K562 (cell line): Measurements from ENCODE around the gene IDH2. TPM values are rescaled to one million over a fixed set of nuclear protein-coding genes. Genes with fewer than 3 reads are reported as not detected.

Source experiments
- ATAC-seq: fragments of 200-7000 bp; cut with Tn5 transposase; 3 replicates; pipeline ENCODE4 v1.9.1; 2020; ENCODE audit warnings: moderate library complexity
- BruUV-seq: library from RNA; stranded (reverse); fragments of 400-500 nt; replicated peaks from 2 replicates; lab custom pipeline; 2021; lab: Mats Ljungman, UMichigan
- CTCF ChIA-PET: fragments of 300-600 bp; formaldehyde crosslinking; extraction: SDS; loops from one replicate; lab custom pipeline; 2021; ENCODE audit warnings: low intra/inter-chr PET ratio; lab: Yijun Ruan, JAX
- POLR2A ChIA-PET: fragments of 300-600, 350-650 bp; sonication (Branson Sonifier 250); formaldehyde crosslinking; extraction: SDS; loops from one replicate; lab custom pipeline; 2021; ENCODE audit warnings: antibody characterized with exemption, inconsistent platforms; lab: Yijun Ruan, JAX
- DNase-seq, 4 experiments: peaks; one replicate each; pipeline versions ENCODE4 v3.0.0 to v3.0.0-alpha.2; 2011 to 2018; ENCODE audit warnings: low spot score in 3 of 4, mixed read lengths in 3 of 4; ENCODE audit errors: extremely low read depth in 1 of 4
- FAIRE-seq: peaks from 2 replicates; lab custom pipeline; 2011; peaks lifted over from hg19 to GRCh38; lab: Jason Lieb, UNC
- H2AFZ ChIP-seq: 2 replicates; pipeline ENCODE4 v1.6.0; 2011; ENCODE audit warnings: low read depth, low read length, control low read depth, inconsistent platforms
- H3K27ac ChIP-seq: fragments of 200-600 bp; 3 replicates; pipeline ENCODE4 v1.8.0; 2011; ENCODE audit warnings: low read depth, mild to moderate bottlenecking, control low read depth, inconsistent platforms, low read length, moderate library complexity, mixed read lengths; ENCODE audit errors: extremely low read depth
- H3K27me3 ChIP-seq, 2 experiments: fragments of 300-600 bp in 1 of 2; 2 replicates in 1 of 2; 3 replicates in 1 of 2; pipeline versions ENCODE4 v1.6.0 to v1.8.0; 2011; ENCODE audit warnings: inconsistent platforms in 2 of 2, low read length in 2 of 2, mild to moderate bottlenecking in 1 of 2, mixed read lengths in 1 of 2, moderate library complexity in 1 of 2; ENCODE audit not compliant: control insufficient read depth in 2 of 2, insufficient read depth in 2 of 2
- H3K36me3 ChIP-seq: fragments of 300-600 bp; 3 replicates; pipeline ENCODE4 v1.8.0; 2011; ENCODE audit warnings: mild to moderate bottlenecking, low read length, inconsistent platforms; ENCODE audit not compliant: control insufficient read depth, insufficient read depth
- H3K4me1 ChIP-seq, 2 experiments: fragments of 200-600 bp in 1 of 2; replicated peaks in 1 of 2; 2 replicates in 1 of 2; 3 replicates in 1 of 2; pipeline versions ENCODE4 v1.5.1 to v1.8.0; 2011; ENCODE audit warnings: inconsistent platforms in 2 of 2, low read length in 2 of 2, mild to moderate bottlenecking in 1 of 2, mixed read lengths in 1 of 2, moderate library complexity in 1 of 2; ENCODE audit not compliant: control insufficient read depth in 2 of 2, insufficient read depth in 2 of 2
- H3K4me2 ChIP-seq: 2 replicates; pipeline ENCODE4 v1.6.1; 2011; ENCODE audit warnings: low read length, control low read depth, inconsistent platforms, mixed read lengths; ENCODE audit not compliant: insufficient read depth
- H3K4me3 ChIP-seq: fragments of 200-600 bp; sonication (generic), shearing (Covaris generic); 2 replicates; pipeline ENCODE4 v1.5.1; 2016; ENCODE audit warnings: control low read depth, inconsistent platforms
- H3K79me2 ChIP-seq: fragments of 200-600 bp; 3 replicates; pipeline ENCODE4 v1.8.0; 2011; ENCODE audit warnings: low read length, inconsistent platforms; ENCODE audit not compliant: control insufficient read depth, insufficient read depth
- H3K9ac ChIP-seq, 2 experiments: 2 replicates each; pipeline versions ENCODE4 v1.6.0 to v1.6.1; 2011; ENCODE audit warnings: low read depth in 2 of 2, low read length in 2 of 2, control low read depth in 1 of 2, inconsistent platforms in 1 of 2, mild to moderate bottlenecking in 1 of 2, mixed read lengths in 1 of 2; ENCODE audit not compliant: insufficient read depth in 1 of 2
- H3K9me1 ChIP-seq: one replicate; pipeline ENCODE4 v1.6.0; 2011; ENCODE audit warnings: inconsistent platforms, mild to moderate bottlenecking, low read length, moderate library complexity; ENCODE audit not compliant: control insufficient read depth, insufficient read depth
- H3K9me3 ChIP-seq: replicated peaks from 2 replicates; pipeline ENCODE4 v1.5.1; 2011; ENCODE audit warnings: low read depth, low read length, inconsistent platforms; ENCODE audit not compliant: control insufficient read depth, insufficient read depth
- H4K20me1 ChIP-seq: replicated peaks from 2 replicates; pipeline ENCODE4 v1.6.1; 2011; ENCODE audit warnings: low read length, inconsistent platforms, mixed read lengths; ENCODE audit not compliant: control insufficient read depth, insufficient read depth
- C11orf30 ChIP-seq: fragments of 450-650 bp; IDR thresholded peaks from 2 replicates; pipeline ENCODE4 v1.6.1; 2016; ENCODE audit warnings: low read depth, mild to moderate bottlenecking
- CXXC5 ChIP-seq: fragments of 250-450 bp; sonication (Bioruptor Pico); IDR thresholded peaks from 2 replicates; pipeline ENCODE4 v1.8.0; 2022; ENCODE audit warnings: inconsistent platforms, mild to moderate bottlenecking, moderate library complexity
- LCOR ChIP-seq: sonication (generic); formaldehyde crosslinking; IDR thresholded peaks from 2 replicates; pipeline ENCODE4 v1.8.0; 2022; ENCODE audit warnings: mild to moderate bottlenecking, missing genetic modification reagents
- NCOR1 ChIP-seq: fragments of 450-650 bp; IDR thresholded peaks from 2 replicates; pipeline ENCODE4 v1.6.1; 2016; ENCODE audit warnings: mild to moderate bottlenecking, moderate library complexity
- SREBF2 ChIP-seq: sonication (generic); formaldehyde crosslinking; IDR thresholded peaks from 2 replicates; pipeline ENCODE4 v1.4.0; 2020; ENCODE audit warnings: mild to moderate bottlenecking, missing genetic modification reagents
- TCF3 ChIP-seq: sonication (generic); formaldehyde crosslinking; IDR thresholded peaks from 2 replicates; pipeline ENCODE4 v1.4.0; 2020; ENCODE audit warnings: mild to moderate bottlenecking, missing genetic modification reagents
- WGBS: fragments of 100-300 bp; shearing (Covaris generic); methylation state at CpG from one replicate; pipeline ENCODE4 v1.1.6; 2016; ENCODE audit warnings: low coverage, mixed read lengths; ENCODE audit not compliant: insufficient coverage; ENCODE audit errors: missing lambda C conversion rate; 5-methylcytosine and 5-hydroxymethylcytosine counted together
- in situ Hi-C: fragments of 300-500 bp; cut with MboI; formaldehyde crosslinking; loops from 4 replicates; pipeline ENCODE4 v1.15.0; 2018; ENCODE audit warnings: inconsistent platforms, mixed read lengths
- intact Hi-C: fragments of 100-400 bp; cut with micrococcal nuclease; formaldehyde crosslinking; loops from 2 replicates; pipeline ENCODE4 v1.14.2; 2022
- polyA plus RNA-seq, 8 experiments: library from polyadenylated mRNA; depleted of rRNA in 4 of 8; stranded (reverse) in 5 of 8; unstranded in 3 of 8; fragments of >200 nt; fragmentation: Nextera tagmentation in 2 of 8; fragmentation: Illumina TruSeq in 1 of 8; extraction: Ambion mirVana in 2 of 8; extraction: Trizol in 1 of 8; gene quantifications; 2 replicates each; pipeline versions ENCODE4 v1.2.1 to v1.2.3, GENCODE V29; 2011 to 2014; ENCODE audit warnings: inconsistent platforms in 1 of 8, missing spikeins in 1 of 8
- total RNA-seq, 7 experiments: library from RNA; depleted of rRNA in 6 of 7; stranded (reverse); fragments of >200 nt in 6 of 7; fragmentation: Illumina TruSeq in 2 of 7; extraction: Trizol in 2 of 7; gene quantifications; 2 replicates each; pipeline versions ENCODE4 v1.2.1 to v1.2.3, GENCODE V29; 2011 to 2021; ENCODE audit warnings: low replicate concordance in 1 of 7
- TF ChIP-seq, protein P1 (sequence below): fragments of 150-350 bp; conservative IDR thresholded peaks from 2 replicates; pipeline ENCODE4 v1.6.1; 2014; ENCODE audit warnings: low read length

IDH2 gene
- total and polyA plus RNA-seq, 9 of the 15 experiments (the other 6 are each of a cell fraction or from before 2014, with no cell fraction given), result 0.70 to 99.9 (median 59.2) TPM

DNA sequence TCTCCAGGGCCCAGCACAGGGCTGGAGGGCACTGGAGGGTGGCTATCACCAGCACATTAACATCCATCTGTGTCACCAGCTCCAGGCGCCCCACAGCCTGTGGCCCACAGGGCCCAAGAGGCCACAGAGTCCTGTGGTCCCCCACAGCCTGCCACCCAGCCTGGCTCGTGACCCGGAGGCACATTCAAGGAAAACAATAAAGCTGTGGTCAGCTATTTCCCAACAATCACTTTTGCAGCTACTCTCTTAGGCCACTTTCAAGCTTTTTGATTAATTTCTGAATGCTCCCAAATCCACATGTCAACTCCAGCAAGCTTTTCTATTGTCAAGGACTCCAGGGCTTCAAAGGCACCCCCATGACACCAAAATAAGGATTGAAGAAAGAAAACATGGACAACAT, 16.7 kb downstream of the IDH2 start:
- peaks cover 0 to 18% of the 10 kb centered on the region in 2 experiments; a peak in 2 of 5 replicates for H3K4me1 ChIP-seq
- FAIRE-seq (no peak), DNase-seq (no peak), ATAC-seq (no peak)
- CTCF ChIA-PET, result interaction anchor here (2.9 kb wide), 1 partner anchor 187 kb away, joined by 19 read pairs; no protein-coding TSS in a partner anchor
- H3K4me3 ChIP-seq, result no peak overlapping the region
- H3K36me3 ChIP-seq, result peaks cover 42% of the 10 kb centered on the region; the same call in 2 of the 3 replicates
- intact Hi-C loops (loop anchor here (5.0 kb wide), 1 partner anchor 343 kb away; no protein-coding TSS in a partner anchor), in situ Hi-C loops (loop anchor here (5.0 kb wide), 1 partner anchor 188 kb away; no protein-coding TSS in a partner anchor)
- H3K4me2 ChIP-seq, result no peak overlapping the region
- 0 out of 2 replicates have a peak, but pooled peaks cover 5% of the 10 kb centered on the region for H4K20me1 ChIP-seq
- 69% methylated on average over 3 of the region's 3 CpGs for WGBS
- H3K9me1 ChIP-seq, result no peaks in the 10 kb centered on the region
- no peak overlapping the region for H3K27ac ChIP-seq
- H3K27me3 ChIP-seq, result no peaks in the 10 kb centered on the region
- TF ChIP-seq, protein P1, sequence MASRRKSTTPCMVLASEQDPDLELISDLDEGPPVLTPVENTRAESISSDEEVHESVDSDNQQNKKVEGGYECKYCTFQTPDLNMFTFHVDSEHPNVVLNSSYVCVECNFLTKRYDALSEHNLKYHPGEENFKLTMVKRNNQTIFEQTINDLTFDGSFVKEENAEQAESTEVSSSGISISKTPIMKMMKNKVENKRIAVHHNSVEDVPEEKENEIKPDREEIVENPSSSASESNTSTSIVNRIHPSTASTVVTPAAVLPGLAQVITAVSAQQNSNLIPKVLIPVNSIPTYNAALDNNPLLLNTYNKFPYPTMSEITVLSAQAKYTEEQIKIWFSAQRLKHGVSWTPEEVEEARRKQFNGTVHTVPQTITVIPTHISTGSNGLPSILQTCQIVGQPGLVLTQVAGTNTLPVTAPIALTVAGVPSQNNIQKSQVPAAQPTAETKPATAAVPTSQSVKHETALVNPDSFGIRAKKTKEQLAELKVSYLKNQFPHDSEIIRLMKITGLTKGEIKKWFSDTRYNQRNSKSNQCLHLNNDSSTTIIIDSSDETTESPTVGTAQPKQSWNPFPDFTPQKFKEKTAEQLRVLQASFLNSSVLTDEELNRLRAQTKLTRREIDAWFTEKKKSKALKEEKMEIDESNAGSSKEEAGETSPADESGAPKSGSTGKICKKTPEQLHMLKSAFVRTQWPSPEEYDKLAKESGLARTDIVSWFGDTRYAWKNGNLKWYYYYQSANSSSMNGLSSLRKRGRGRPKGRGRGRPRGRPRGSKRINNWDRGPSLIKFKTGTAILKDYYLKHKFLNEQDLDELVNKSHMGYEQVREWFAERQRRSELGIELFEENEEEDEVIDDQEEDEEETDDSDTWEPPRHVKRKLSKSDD, result no peak
- TF ChIP-seq NCOR1 (no peak), C11orf30 (0 out of 2 replicates have a peak, but pooled peaks have one; percentile 11), SREBF2 (CRISPR knock-in tag) (no peak), TCF3 (CRISPR knock-in tag) (no peak), LCOR (CRISPR knock-in tag) (no peak), CXXC5 (no peak)
- no TSS peak for BruUV-seq
- no peaks in the 10 kb centered on the region for H3K9me3 ChIP-seq
- no peak overlapping the region for H2AFZ ChIP-seq
- H3K9ac ChIP-seq, result peak overlapping the region in 1 of 2 experiments; percentile 17; a peak in 1 of 4 replicates
- POLR2A ChIA-PET, result interaction anchor here (0.6 to 1.5 kb wide), 3 partner anchors 8 to 346 kb away, joined by 3 to 6 read pairs (median 5); no protein-coding TSS in a partner anchor
- no peaks in the 10 kb centered on the region for H3K79me2 ChIP-seq
